Testis (tissue), 3 donors: Measurements from ENCODE around the gene ERF. TPM values are rescaled to one million over a fixed set of nuclear protein-coding genes. Genes with fewer than 3 reads are reported as not detected.
A peak's percentile ranks its signal among the peaks of the same experiment; 100 is the strongest.

Source experiments
- DNase-seq: peaks from one replicate; pipeline ENCODE4 v3.0.0-alpha.2; 2019
- H3K27ac ChIP-seq, 2 donors: fragments of 200-600 bp; sonication (generic); one replicate each; pipeline ENCODE4 v1.5.1; 2019
- H3K27me3 ChIP-seq: fragments of 200-600 bp; sonication (generic); one replicate; pipeline ENCODE4 v1.5.1; 2019
- H3K36me3 ChIP-seq: fragments of 200-600 bp; sonication (generic); one replicate; pipeline ENCODE4 v1.5.1; 2017; ENCODE audit warnings: low read depth; ENCODE audit errors: missing control alignments
- H3K4me1 ChIP-seq: fragments of 200-600 bp; sonication (generic); one replicate; pipeline ENCODE4 v1.5.1; 2019
- H3K4me3 ChIP-seq, 2 donors: fragments of 200-600 bp; sonication (generic); one replicate each; pipeline ENCODE4 v1.5.1; 2017 to 2019
- H3K9me3 ChIP-seq: fragments of 200-600 bp; sonication (generic); one replicate; pipeline ENCODE4 v1.5.1; 2017
- POLR2A ChIP-seq: fragments of 450-650 bp; IDR thresholded peaks from one replicate; pipeline ENCODE4 v1.6.1; 2017; ENCODE audit warnings: antibody characterized with exemption, mild to moderate bottlenecking, moderate library complexity
- WGBS, 2 donors: methylation state at CpG; one replicate each; pipeline ENCODE4 v1.1.5; 2018; 5-methylcytosine and 5-hydroxymethylcytosine counted together
- intact Hi-C: fragments of 100-400 bp; cut with DNase I; formaldehyde crosslinking; loops from one replicate; pipeline ENCODE4 v1.15.1; 2023; ENCODE audit warnings: low total_unique reads
- polyA plus RNA-seq: library from polyadenylated mRNA; stranded (reverse); fragments of 350-450 nt; fragmentation: Illumina TruSeq; extraction: RNeasy Lipid Tissue Mini Kit (QIAGEN cat#74804); gene quantifications from one replicate; pipeline ENCODE4 v1.2.3, GENCODE V29; 2014; ENCODE audit warnings: low read depth, low replicate concordance; ENCODE audit not compliant: insufficient read depth
- total RNA-seq, 2 donors: library from RNA; depleted of rRNA; stranded (reverse); fragments of >200 nt; gene quantifications; one replicate each; pipeline ENCODE4 v1.2.3, GENCODE V29; 2016
- TF ChIP-seq, protein P1 (sequence below), 3 experiments: fragments of 450-650 bp in 2 of 3; fragments of 200-600 bp in 1 of 3; sonication (generic) in 1 of 3; IDR thresholded peaks; one replicate each; pipeline ENCODE4 v1.5.1; 2016 to 2019; ENCODE audit warnings: antibody characterized with exemption in 3 of 3, mild to moderate bottlenecking in 2 of 3, moderate library complexity in 1 of 3

The ERF gene
- total and polyA plus RNA-seq, 3 donors from 2014 or later: 59.6 to 120 (median 85.4) TPM

DNA sequence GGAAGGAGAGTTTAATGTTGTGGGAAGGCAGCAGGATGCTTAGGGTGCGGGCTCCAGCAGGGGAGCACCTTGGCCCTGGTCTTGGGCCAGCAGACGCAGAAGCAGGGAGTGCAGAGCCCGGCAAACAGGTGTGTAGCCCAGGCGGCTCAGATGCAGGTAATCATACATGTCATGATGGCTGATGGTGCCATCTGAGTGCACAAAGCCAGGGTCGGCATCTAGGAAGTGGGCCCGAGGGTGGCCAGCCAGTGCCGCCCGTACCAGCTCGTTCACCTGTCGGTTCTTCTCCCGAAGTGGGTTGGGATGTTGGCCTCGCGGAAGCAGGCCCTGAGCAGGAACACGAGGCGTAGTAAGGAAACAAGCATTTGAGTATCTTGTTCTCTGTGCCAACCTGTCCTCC is 42.1 kb upstream of the ERF start:
- WGBS, 2 donors: 92 to 94% methylated on average over 15 of the region's 15 CpGs
- Histone ChIP-seq H3K9me3 (no peaks in the 10 kb centered on the region), H3K4me1 (peaks cover 5% of the 10 kb centered on the region), H3K27ac (no peak overlapping the region), H3K27me3 (no peaks in the 10 kb centered on the region), H3K4me3 (no peak overlapping the region), H3K36me3 (no peaks in the 10 kb centered on the region)
- TF ChIP-seq POLR2A: no peak
- intact Hi-C loops: no loop called here
- no peak for DNase-seq

DNA sequence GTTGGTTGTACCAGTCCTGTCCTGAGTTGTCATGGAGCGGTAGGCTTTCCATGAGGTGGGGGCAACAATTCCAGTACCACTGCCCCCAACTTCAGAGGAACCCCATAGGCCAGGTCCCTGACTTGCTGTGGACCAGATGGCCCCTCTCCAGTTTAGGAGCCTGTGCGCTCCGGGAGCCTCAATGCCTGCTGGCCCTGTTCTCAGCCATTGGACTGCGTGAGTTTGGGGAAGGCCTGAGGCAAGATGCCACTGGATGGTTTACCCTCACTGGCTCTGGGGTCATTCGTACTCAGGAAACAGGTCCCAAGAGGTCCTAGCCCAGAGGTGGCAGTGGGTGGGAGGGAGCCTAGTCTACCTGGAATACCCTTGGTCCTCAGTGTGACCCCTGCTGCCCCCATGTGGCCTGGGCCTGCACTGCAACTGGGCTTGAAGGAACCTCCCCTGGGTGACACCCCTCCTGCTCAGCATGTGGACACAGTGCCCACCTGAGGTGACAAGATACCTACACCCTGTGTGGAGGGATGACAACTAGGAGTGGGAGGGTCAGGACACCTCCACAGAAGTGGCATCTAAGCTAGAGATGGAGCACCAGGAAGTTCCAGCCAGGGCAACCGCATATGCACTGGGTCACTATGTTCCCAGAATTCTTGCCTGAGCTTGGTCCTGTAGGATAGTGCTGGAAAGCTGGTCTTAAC is 41.0 kb upstream of the ERF start:
- Histone ChIP-seq H3K9me3 (no peaks in the 10 kb centered on the region), H3K36me3 (no peaks in the 10 kb centered on the region), H3K27me3 (no peaks in the 10 kb centered on the region), H3K27ac (no peak overlapping the region), H3K4me1 (no peaks in the 10 kb centered on the region), H3K4me3 (no peak overlapping the region)
- no peak for TF ChIP-seq POLR2A
- TF ChIP-seq, protein P1, sequence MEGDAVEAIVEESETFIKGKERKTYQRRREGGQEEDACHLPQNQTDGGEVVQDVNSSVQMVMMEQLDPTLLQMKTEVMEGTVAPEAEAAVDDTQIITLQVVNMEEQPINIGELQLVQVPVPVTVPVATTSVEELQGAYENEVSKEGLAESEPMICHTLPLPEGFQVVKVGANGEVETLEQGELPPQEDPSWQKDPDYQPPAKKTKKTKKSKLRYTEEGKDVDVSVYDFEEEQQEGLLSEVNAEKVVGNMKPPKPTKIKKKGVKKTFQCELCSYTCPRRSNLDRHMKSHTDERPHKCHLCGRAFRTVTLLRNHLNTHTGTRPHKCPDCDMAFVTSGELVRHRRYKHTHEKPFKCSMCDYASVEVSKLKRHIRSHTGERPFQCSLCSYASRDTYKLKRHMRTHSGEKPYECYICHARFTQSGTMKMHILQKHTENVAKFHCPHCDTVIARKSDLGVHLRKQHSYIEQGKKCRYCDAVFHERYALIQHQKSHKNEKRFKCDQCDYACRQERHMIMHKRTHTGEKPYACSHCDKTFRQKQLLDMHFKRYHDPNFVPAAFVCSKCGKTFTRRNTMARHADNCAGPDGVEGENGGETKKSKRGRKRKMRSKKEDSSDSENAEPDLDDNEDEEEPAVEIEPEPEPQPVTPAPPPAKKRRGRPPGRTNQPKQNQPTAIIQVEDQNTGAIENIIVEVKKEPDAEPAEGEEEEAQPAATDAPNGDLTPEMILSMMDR (IDR thresholded peaks at IDR 0.05): peak; percentile 82 to 92 (median 89)
- DNase-seq: peak; percentile 93
- intact Hi-C loops: no loop called here
- 81 to 97% methylated on average over 6 of the region's 6 CpGs for WGBS, 2 donors

DNA sequence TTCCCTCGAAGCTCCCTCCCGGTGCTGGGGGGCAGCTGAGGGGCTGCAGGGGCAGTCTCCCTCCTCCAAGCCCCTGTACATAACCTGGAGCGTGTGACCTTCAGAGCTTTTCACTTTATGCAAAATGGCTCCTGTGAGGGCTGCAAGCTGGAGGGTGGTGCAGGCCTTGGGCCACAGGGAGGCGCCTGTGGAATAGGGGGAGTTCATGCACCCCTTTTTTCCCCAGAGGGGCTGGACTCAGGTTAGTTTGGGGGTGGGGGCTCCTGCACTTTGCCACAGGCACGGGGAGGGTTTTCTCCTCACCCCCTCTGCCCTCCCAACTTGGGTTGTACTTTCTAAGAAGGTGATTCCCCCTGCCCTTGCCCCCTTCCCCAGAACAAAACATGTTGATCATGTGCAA is 40.4 kb upstream of the ERF start:
- no peak for DNase-seq
- Histone ChIP-seq H3K27me3 (no peaks in the 10 kb centered on the region), H3K9me3 (no peaks in the 10 kb centered on the region), H3K27ac (no peak overlapping the region), H3K4me3 (no peak overlapping the region), H3K36me3 (no peaks in the 10 kb centered on the region), H3K4me1 (no peaks in the 10 kb centered on the region)
- TF ChIP-seq, protein P1 (IDR thresholded peaks at IDR 0.05): no peak
- TF ChIP-seq POLR2A: no peak
- WGBS, 2 donors: 72 to 92% methylated on average over 2 to 5 of the region's 5 CpGs
- intact Hi-C loops: no loop called here

DNA sequence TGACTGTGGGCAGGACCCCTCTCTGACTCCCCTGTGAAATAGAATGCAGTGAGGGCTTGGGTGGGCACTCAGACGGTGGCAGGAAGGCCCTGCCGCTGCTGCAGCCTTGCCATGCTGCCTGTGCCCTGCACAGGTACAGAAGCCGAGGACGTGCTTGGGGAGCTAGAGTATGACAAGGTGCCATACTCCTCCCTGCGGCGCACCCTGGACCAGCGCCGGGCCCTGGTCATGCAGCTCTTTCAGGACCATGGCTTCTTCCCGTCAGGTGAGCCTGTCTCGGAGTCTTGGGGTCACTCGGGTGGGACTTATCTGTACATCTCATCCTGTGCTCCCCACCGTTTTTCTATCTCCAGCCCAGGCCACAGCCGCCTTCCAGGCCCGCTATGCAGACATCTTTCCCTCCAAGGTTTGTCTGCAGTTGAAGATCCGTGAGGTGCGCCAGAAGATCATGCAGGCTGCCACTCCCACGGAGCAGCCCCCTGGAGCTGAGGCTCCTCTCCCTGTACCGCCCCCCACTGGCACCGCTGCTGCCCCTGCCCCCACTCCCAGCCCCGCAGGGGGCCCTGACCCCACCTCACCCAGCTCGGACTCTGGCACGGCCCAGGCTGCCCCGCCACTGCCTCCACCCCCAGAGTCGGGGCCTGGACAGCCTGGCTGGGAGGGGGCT is 39.7 kb upstream of the ERF start:
- Histone ChIP-seq H3K27ac (no peak overlapping the region), H3K36me3 (no peaks in the 10 kb centered on the region), H3K4me1 (no peaks in the 10 kb centered on the region), H3K27me3 (no peaks in the 10 kb centered on the region), H3K4me3 (no peak overlapping the region), H3K9me3 (no peaks in the 10 kb centered on the region)
- TF ChIP-seq, protein P1 (IDR thresholded peaks at IDR 0.05): no peak
- no peak for TF ChIP-seq POLR2A
- WGBS, 2 donors: 73 to 91% methylated on average over 7 to 24 of the region's 24 CpGs
- DNase-seq: no peak
- intact Hi-C loops: loop anchor here (5.0 kb wide), 1 partner anchor 47 kb away; no protein-coding TSS in a partner anchor

DNA sequence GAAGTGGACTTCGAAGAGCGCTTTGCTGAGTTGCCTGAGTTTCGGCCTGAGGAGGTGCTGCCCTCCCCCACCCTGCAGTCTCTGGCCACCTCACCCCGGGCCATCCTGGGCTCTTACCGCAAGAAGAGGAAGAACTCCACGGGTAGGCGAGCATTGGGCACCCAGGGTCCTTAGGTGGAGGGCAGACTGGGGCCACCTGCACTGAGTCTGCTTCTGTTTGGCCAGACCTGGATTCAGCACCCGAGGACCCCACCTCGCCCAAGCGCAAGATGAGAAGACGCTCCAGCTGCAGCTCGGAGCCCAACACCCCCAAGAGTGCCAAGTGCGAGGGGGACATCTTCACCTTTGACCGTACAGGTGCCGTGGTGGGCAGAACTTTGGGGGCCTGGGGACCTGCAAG is 39.0 kb upstream of the ERF start:
- DNase-seq: no peak
- no peaks in the 10 kb centered on the region for H3K4me1 ChIP-seq
- intact Hi-C loops: loop anchor here (5.0 kb wide), 1 partner anchor 47 kb away; no protein-coding TSS in a partner anchor

More for the DNA sequence above, 39.0 kb upstream of the ERF start:
- H3K9me3 ChIP-seq: no peaks in the 10 kb centered on the region
- H3K27me3 ChIP-seq: no peaks in the 10 kb centered on the region
- WGBS, 2 donors: 89 to 92% methylated on average over 7 to 15 of the region's 15 CpGs
- no peak overlapping the region for H3K4me3 ChIP-seq
- H3K27ac ChIP-seq: no peak overlapping the region
- TF ChIP-seq, protein P1 (IDR thresholded peaks at IDR 0.05): no peak
- no peak for TF ChIP-seq POLR2A
- H3K36me3 ChIP-seq: no peaks in the 10 kb centered on the region
